ENCODE measurements around the gene CRY2.
"Not testable (repeated sequence)": the region's sequence is repeated elsewhere in the genome, so short reads cannot be mapped to it uniquely, and the experiment has no call there.

CRY2 gene

DNA sequence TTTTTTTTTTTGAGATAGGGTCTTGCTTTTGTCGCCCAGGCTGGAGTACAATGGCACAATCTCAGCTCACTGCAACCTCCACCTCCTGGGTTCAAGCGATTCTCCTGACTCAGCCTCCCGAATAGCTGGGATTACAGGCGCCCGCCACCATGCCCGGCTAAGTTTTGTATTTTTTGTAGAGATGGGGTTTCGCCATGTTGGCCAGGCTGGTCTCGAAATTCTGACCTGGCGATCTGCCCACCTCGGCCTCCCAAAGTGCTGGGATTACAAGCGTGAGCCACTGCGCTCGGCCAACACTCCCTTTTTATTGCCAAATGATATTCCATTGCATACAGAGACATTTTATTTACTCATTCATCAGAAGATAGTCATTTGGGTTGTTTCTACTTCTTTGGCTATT is 7.0 kb upstream of the CRY2 start:
- H3K9me3 ChIP-seq (ENCODE audit: control insufficient read depth, insufficient read depth, low read length); H3K4me3 ChIP-seq (ENCODE audit: low read depth, low read length); H3K4me1 ChIP-seq (ENCODE audit: control insufficient read depth, insufficient read depth, low read length); H3K36me3 ChIP-seq (ENCODE audit: control insufficient read depth, insufficient read depth, low read length); H3K9ac ChIP-seq (ENCODE audit: low read depth, low read length): not testable (repeated sequence)
- peaks cover 11% of the 10 kb centered on the region for H3K27me3 ChIP-seq (ENCODE audit: control insufficient read depth, insufficient read depth, low read length)

DNA sequence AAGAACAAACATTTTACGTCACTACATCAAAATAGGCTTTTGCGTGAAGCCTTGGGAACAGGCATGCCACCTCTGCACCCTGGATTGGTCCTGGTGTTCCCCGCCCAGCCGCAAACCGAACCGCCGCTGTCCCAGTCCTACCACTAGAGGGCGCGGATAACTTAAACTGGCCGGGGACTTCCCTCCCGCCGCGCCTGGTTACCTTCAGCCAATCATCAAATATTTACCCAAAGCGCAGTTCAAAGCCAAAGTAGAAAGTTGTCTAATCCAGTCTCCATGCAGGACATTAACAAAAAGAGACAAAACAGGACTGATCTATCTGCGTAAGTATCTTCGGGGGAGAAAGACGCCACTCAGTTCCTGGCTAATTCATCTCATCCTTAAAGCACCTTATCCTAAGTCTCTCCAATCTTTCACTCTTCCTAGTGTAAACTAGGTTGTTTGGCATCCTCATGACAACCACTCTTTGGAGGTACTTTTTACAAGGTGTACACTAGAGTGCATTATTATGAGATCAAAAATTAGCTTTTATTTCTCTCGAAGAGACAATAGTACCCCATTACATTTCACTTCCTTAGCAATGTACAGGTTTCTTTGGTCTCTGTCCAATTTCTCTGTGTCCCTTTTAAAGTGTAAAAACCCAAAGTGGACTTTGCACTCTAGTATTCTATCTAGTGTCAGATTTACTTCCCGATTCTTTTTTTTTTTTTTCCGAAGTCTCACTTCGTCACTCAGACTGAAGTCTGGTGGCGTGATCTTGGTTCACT is 3.9 kb upstream of the CRY2 start:
- Histone ChIP-seq H3K9ac (ENCODE audit: low read depth, low read length) (no peak overlapping the region), H3K4me3 (ENCODE audit: low read depth, low read length) (no peak overlapping the region), H3K4me1 (ENCODE audit: control insufficient read depth, insufficient read depth, low read length) (peaks cover 3% of the 10 kb centered on the region)

DNA sequence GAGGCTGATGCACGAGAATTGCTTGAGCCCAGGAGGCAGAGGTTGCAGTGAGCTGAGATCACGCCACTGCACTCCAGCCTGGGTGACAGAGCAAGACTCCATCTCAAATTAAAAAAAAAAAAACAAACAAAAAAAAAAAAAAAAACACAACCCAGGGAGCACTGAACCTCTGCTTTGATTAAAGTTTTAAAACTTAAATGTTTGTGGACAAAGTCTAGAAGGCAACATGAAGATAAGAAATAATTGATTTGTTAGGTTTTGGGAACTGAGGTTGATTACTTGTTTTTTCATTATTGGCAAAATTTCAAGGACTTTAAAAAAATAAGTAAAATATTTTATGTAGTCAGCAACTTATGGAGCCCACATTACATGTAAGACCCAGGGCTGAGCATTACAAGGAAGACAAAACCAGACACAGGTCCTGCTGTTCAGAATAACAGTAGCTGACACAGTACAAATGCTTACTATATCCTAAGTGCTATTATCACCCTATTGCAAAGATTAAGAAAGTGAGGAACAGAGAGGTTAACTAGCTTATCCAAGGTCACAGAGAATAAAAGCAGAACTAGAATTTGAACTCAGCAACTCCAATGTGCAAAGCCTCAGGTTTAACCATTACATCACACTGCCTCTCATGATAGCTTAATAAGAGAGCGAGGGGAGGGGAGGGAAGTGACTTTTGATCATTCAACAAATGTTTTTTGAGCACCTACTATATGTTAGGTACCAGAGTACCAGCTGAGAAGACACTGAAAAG is 2.3 kb upstream of the CRY2 start:
- Histone ChIP-seq H3K9me3 (ENCODE audit: control insufficient read depth, insufficient read depth, low read length) (no peaks in the 10 kb centered on the region), H3K36me3 (ENCODE audit: control insufficient read depth, insufficient read depth, low read length) (no peaks in the 10 kb centered on the region), H3K4me1 (ENCODE audit: control insufficient read depth, insufficient read depth, low read length) (peaks cover 5% of the 10 kb centered on the region), H3K4me3 (ENCODE audit: low read depth, low read length) (no peak overlapping the region), H3K9ac (ENCODE audit: low read depth, low read length) (no peak overlapping the region), H3K27me3 (ENCODE audit: control insufficient read depth, insufficient read depth, low read length) (peaks cover 35% of the 10 kb centered on the region)

More for the DNA sequence above, 3.9 kb upstream of the CRY2 start:
- Histone ChIP-seq H3K36me3 (ENCODE audit: control insufficient read depth, insufficient read depth, low read length) (no peaks in the 10 kb centered on the region), H3K27me3 (ENCODE audit: control insufficient read depth, insufficient read depth, low read length) (peaks cover 31% of the 10 kb centered on the region), H3K9me3 (ENCODE audit: control insufficient read depth, insufficient read depth, low read length) (no peaks in the 10 kb centered on the region)

DNA sequence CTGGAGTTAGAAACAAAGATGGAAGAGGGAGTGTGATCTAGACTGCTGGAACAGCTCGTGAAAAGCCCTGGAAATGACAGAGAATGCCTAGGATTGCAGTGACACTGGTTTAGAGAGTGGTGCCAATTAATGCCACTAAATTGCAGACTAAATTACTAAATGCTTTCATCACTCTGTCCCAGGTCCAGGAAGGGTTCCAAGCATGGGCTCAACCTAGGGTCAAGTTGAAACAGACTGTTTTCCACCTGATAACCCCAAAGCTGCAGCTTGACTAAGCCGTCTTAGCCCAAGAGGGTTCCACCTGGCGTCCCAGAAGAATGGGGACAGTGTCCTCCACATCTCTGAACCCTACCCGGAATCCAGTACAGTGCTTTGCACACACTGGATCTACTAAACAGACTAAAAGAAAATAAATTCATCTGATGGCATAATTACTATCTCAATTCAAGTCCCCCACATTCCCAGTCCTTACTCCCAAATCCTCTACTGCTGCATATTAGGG is 1.1 kb upstream of the CRY2 start:
- Histone ChIP-seq H3K4me1 (ENCODE audit: control insufficient read depth, insufficient read depth, low read length) (peaks cover 5% of the 10 kb centered on the region), H3K4me3 (ENCODE audit: low read depth, low read length) (no peak overlapping the region), H3K27me3 (ENCODE audit: control insufficient read depth, insufficient read depth, low read length) (peaks cover 35% of the 10 kb centered on the region), H3K9me3 (ENCODE audit: control insufficient read depth, insufficient read depth, low read length) (no peaks in the 10 kb centered on the region), H3K36me3 (ENCODE audit: control insufficient read depth, insufficient read depth, low read length) (no peaks in the 10 kb centered on the region), H3K9ac (ENCODE audit: low read depth, low read length) (no peak overlapping the region)

DNA sequence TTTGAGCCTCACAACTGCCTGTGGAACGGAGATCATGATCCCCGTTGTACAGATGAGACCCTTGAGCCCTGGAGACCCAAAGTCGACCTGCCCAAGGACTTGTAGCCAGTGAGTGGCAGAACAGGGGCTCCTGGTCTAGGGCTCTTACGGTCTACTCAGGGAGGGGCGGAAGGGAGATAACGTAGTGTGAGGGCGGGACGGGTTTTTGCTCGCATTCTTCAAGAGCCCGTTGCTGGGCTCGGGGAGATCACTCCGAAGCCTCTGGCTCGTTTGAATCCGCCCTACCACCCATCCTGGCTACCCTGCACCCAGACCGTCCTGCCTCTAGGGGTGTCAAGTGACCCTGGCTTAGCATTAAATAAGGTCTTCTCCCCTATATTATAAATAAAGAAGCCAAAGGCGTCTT is 639 bp downstream of the CRY2 start:
- H3K4me1 ChIP-seq (ENCODE audit: control insufficient read depth, insufficient read depth, low read length) = peaks cover 13% of the 10 kb centered on the region
- H3K9ac ChIP-seq (ENCODE audit: low read depth, low read length) = peak overlapping the region; percentile 71
- no peaks in the 10 kb centered on the region for H3K36me3 ChIP-seq (ENCODE audit: control insufficient read depth, insufficient read depth, low read length)
- H3K9me3 ChIP-seq (ENCODE audit: control insufficient read depth, insufficient read depth, low read length) = no peaks in the 10 kb centered on the region
- peak overlapping the region; percentile 93 for H3K4me3 ChIP-seq (ENCODE audit: low read depth, low read length)
- H3K27me3 ChIP-seq (ENCODE audit: control insufficient read depth, insufficient read depth, low read length) = peaks cover 33% of the 10 kb centered on the region

DNA sequence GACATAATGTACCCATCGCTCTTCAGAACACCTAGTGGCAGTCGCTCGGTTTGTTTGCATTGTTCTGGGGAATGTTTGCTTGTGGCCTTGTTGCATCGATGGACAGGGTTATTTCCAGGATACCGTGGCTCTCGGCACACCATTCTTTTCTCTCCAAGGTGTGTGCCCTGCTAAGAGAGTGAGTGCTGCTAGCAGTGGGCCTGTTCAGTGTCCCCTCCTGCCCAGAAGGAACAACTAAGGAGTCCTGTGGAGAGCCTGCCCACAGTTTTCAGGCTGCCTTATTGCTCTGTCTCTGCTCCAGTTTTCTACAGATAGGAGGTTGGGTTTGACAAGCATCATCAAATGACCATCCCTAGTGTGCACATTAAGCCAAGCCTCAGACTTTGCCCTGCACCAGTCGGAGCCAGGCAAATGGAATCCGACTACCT is 1.4 kb downstream of the CRY2 start:
- Histone ChIP-seq H3K4me1 (ENCODE audit: control insufficient read depth, insufficient read depth, low read length) (peaks cover 16% of the 10 kb centered on the region), H3K9ac (ENCODE audit: low read depth, low read length) (no peak overlapping the region), H3K36me3 (ENCODE audit: control insufficient read depth, insufficient read depth, low read length) (no peaks in the 10 kb centered on the region), H3K27me3 (ENCODE audit: control insufficient read depth, insufficient read depth, low read length) (peaks cover 29% of the 10 kb centered on the region), H3K4me3 (ENCODE audit: low read depth, low read length) (peak overlapping the region; percentile 93), H3K9me3 (ENCODE audit: control insufficient read depth, insufficient read depth, low read length) (no peaks in the 10 kb centered on the region)

DNA sequence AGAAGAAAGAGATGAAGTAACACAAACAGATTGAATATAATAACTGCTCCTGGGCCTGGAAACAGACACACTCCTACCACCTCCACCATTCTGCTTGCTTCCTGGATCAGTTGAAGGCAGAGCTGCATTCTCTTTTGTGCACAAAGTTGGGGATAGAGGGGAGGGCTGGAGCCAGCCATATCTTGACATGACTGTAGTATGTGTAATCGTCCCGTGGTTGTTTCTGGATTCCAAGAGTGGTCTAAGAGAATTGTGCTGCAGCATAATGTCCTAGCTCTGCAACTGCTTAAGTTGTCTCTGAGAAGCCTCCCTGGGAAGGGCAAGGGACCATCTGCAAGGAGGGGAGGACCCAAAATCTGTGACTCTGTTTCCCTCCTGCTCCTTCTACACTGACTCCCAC is 3.2 kb downstream of the CRY2 start:
- Histone ChIP-seq H3K4me1 (ENCODE audit: control insufficient read depth, insufficient read depth, low read length) (peaks cover 26% of the 10 kb centered on the region), H3K9ac (ENCODE audit: low read depth, low read length) (no peak overlapping the region), H3K36me3 (ENCODE audit: control insufficient read depth, insufficient read depth, low read length) (no peaks in the 10 kb centered on the region)

DNA sequence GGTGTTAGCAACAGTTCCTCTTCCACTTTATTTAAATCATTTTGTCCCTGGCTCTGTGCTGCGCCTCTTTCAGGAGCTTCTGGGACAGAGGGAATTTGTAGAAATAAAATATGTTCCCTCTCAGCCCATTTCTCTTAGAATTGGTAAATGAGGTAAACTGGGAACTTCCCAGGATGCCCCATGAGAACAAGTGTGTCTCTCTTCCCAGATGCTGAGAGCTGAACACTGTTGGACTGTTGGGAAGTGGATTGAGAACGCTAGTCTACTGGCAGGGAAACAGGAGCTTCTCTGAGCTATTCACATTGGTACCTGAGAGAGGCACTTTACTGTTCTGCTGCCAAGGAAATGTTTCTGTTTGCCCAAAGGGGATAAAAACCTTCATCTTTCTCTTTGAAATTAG is 4.0 kb downstream of the CRY2 start:
- H3K4me1 ChIP-seq (ENCODE audit: control insufficient read depth, insufficient read depth, low read length) = peaks cover 28% of the 10 kb centered on the region
- H3K27me3 ChIP-seq (ENCODE audit: control insufficient read depth, insufficient read depth, low read length) = peaks cover 14% of the 10 kb centered on the region
- no peaks in the 10 kb centered on the region for H3K36me3 ChIP-seq (ENCODE audit: control insufficient read depth, insufficient read depth, low read length)
- no peaks in the 10 kb centered on the region for H3K9me3 ChIP-seq (ENCODE audit: control insufficient read depth, insufficient read depth, low read length)
- peak overlapping the region; percentile 18 for H3K9ac ChIP-seq (ENCODE audit: low read depth, low read length)
- no peak overlapping the region for H3K4me3 ChIP-seq (ENCODE audit: low read depth, low read length)

More for the DNA sequence above, 3.2 kb downstream of the CRY2 start:
- no peaks in the 10 kb centered on the region for H3K9me3 ChIP-seq (ENCODE audit: control insufficient read depth, insufficient read depth, low read length)
- H3K27me3 ChIP-seq (ENCODE audit: control insufficient read depth, insufficient read depth, low read length) = peaks cover 22% of the 10 kb centered on the region
- H3K4me3 ChIP-seq (ENCODE audit: low read depth, low read length) = no peak overlapping the region

DNA sequence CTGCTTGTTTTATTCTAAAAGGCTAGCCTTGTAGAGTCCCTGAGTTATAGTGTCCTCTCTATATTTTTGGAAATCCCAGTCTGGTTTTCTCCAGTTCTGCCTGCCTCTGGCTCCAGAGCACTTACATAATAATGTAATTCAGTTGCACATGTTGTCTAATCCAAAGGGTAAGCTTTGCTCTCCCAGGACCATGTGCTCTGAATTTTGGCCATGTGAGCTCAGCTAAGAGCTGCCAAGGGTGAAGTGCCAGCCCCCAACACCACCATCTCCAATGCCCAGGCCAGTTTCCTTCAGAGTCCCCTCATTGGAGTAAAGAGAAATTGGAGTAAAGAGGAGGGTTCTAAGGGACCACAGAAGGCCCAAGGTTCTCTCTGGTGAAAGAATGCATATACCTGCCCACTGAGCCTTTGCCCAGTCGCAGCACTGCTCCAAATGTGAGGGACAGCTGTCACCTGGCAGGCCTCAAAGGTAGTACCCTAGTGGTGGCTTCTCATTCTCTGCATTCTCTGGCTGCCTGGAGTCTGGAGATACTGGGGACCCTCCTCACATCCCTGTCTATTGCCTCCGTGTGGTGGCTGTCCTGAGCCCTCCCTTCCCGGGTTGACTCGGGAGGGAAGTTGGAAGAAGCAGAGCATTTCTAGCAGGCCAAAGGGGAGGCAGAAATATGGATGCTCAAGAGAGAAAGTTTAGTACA is 4.9 kb downstream of the CRY2 start:
- H3K9me3 ChIP-seq (ENCODE audit: control insufficient read depth, insufficient read depth, low read length) = no peaks in the 10 kb centered on the region
- H3K4me3 ChIP-seq (ENCODE audit: low read depth, low read length) = peak overlapping the region; percentile 14
- H3K27me3 ChIP-seq (ENCODE audit: control insufficient read depth, insufficient read depth, low read length) = peaks cover 7% of the 10 kb centered on the region
- no peak overlapping the region for H3K9ac ChIP-seq (ENCODE audit: low read depth, low read length)
- peaks cover 28% of the 10 kb centered on the region for H3K4me1 ChIP-seq (ENCODE audit: control insufficient read depth, insufficient read depth, low read length)
- H3K36me3 ChIP-seq (ENCODE audit: control insufficient read depth, insufficient read depth, low read length) = peaks cover 3% of the 10 kb centered on the region

DNA sequence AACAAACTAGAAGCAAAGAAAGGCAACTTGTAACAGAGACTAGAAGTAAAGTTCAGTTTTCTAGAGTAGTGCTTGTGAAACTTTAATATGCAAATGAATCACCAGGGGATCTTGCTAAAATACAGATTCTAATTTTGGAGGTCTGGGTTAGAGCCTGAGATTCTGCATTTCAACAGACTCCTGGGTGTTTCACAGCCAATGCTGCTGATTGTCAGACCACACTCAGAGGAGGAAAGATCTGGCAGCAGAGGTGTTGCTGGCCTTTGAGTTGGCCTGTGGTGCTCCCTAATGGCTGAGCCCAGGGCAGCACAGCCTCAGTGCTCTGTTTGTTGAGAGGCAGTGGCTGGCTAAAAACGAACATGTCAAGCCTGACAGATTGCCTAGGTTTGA is 5.4 kb downstream of the CRY2 start:
- H3K36me3 ChIP-seq (ENCODE audit: control insufficient read depth, insufficient read depth, low read length) = peaks cover 3% of the 10 kb centered on the region
- peaks cover 28% of the 10 kb centered on the region for H3K4me1 ChIP-seq (ENCODE audit: control insufficient read depth, insufficient read depth, low read length)
- H3K27me3 ChIP-seq (ENCODE audit: control insufficient read depth, insufficient read depth, low read length) = peaks cover 7% of the 10 kb centered on the region
- no peak overlapping the region for H3K4me3 ChIP-seq (ENCODE audit: low read depth, low read length)
- H3K9ac ChIP-seq (ENCODE audit: low read depth, low read length) = no peak overlapping the region
- H3K9me3 ChIP-seq (ENCODE audit: control insufficient read depth, insufficient read depth, low read length) = no peaks in the 10 kb centered on the region

DNA sequence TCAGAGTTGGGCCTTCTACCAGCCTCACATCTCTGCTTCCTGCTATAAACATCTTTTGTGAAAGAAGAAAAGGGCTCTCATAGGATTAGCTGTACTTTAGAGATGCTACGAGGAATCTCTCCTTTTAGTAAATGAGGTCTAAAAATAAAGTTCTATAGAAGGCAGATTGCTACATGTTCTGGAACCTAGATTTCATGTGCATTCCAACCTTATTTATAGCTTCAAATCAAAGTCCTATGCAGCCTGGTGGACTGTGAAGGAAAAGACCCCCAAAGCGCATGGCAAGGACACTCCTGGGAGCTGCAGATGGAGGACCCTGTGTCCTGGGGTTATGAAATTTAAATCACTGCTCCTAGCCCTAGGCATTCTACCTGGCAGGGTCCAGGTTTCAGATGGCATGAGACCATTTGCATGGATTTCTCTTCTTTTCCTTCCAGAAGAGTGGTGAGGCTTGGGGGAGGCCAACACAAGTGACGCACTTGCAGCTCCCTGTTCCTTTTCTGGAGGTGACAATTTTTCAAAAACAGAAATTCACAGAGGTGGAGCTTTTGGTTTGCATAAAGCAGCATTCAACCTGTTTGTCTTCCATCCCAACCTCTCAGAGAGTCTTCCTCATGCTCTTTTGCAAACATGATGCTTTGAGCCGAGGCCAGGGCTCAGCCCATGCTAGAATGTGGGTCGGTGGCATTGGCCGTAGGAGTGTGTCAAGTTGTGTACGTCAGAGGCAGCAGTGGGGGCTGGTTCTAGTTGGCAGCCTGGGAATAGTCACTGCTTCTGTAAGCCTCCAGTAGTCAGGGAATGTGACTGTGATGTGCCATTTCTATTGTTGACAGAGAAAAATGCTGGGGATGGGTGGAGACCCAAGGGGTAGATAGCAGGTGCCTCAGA is 6.3 kb downstream of the CRY2 start:
- no peak overlapping the region for H3K9ac ChIP-seq (ENCODE audit: low read depth, low read length)
- peaks cover 3% of the 10 kb centered on the region for H3K36me3 ChIP-seq (ENCODE audit: control insufficient read depth, insufficient read depth, low read length)
- H3K9me3 ChIP-seq (ENCODE audit: control insufficient read depth, insufficient read depth, low read length) = no peaks in the 10 kb centered on the region
- peaks cover 3% of the 10 kb centered on the region for H3K27me3 ChIP-seq (ENCODE audit: control insufficient read depth, insufficient read depth, low read length)
- H3K4me3 ChIP-seq (ENCODE audit: low read depth, low read length) = no peak overlapping the region
- H3K4me1 ChIP-seq (ENCODE audit: control insufficient read depth, insufficient read depth, low read length) = peaks cover 28% of the 10 kb centered on the region
